ENCODE measurements around the gene GRIP1.

DNA sequence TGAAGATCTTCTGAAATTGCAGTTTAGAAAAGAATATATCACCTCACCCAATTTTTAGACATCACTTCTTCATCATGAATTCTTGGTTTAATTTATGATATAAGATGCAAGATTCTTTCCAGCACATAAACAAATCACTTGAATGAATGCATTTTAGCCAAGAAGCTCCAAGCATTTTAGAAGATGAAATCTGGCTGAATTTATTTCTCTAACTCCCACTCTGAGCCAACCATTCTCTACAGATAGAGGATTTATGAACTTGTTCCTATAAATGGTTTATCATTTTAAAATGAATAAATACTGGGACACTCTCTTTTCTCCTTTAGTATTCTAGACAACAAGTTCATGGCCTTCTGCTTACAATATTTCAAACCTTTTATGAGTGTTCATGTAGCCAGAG lies 71.7 kb downstream of the GRIP1 start:
- TF ChIP-seq, protein P1, sequence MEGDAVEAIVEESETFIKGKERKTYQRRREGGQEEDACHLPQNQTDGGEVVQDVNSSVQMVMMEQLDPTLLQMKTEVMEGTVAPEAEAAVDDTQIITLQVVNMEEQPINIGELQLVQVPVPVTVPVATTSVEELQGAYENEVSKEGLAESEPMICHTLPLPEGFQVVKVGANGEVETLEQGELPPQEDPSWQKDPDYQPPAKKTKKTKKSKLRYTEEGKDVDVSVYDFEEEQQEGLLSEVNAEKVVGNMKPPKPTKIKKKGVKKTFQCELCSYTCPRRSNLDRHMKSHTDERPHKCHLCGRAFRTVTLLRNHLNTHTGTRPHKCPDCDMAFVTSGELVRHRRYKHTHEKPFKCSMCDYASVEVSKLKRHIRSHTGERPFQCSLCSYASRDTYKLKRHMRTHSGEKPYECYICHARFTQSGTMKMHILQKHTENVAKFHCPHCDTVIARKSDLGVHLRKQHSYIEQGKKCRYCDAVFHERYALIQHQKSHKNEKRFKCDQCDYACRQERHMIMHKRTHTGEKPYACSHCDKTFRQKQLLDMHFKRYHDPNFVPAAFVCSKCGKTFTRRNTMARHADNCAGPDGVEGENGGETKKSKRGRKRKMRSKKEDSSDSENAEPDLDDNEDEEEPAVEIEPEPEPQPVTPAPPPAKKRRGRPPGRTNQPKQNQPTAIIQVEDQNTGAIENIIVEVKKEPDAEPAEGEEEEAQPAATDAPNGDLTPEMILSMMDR (IDR thresholded peaks at IDR 0.05; ENCODE audit: low read depth, low read length, poor library complexity, severe bottlenecking), result no peak
- no peak for TF ChIP-seq EZH2phosphoT487 (IDR thresholded peaks at IDR 0.05; ENCODE audit: borderline replicate concordance, low read length)
